PC-3 (cell line): ENCODE measurements around the gene C19orf53. TPM values are rescaled to one million over a fixed set of nuclear protein-coding genes. Genes with fewer than 3 reads are reported as not detected.

Experiments
- ATAC-seq: fragments of 200-7000 bp; cut with Tn5 transposase; 2 replicates; pipeline ENCODE4 v1.9.1; 2020; ENCODE audit warnings: mild to moderate bottlenecking, moderate library complexity
- Bru-seq: library from RNA; stranded (reverse); fragments of 400-500 nt; gene quantifications from one replicate; lab custom pipeline; 2021; lab: Mats Ljungman, UMichigan
- BruChase-seq, 2 experiments: library from RNA; stranded (reverse); fragments of 400-500 nt; gene quantifications; one replicate each; lab custom pipeline; 2021; lab: Mats Ljungman, UMichigan
- BruUV-seq: library from RNA; stranded (reverse); fragments of 400-500 nt; replicated peaks from 2 replicates; lab custom pipeline; 2021; lab: Mats Ljungman, UMichigan
- CTCF ChIA-PET: fragments of 300-600 bp; sonication (Branson Sonifier 250); formaldehyde crosslinking; loops from one replicate; lab custom pipeline; 2022; ENCODE audit warnings: antibody characterized with exemption; lab: Charles Lee
- POLR2A ChIA-PET: fragments of 300-600 bp; sonication (Branson Sonifier 250); formaldehyde crosslinking; loops from one replicate; lab custom pipeline; 2022; ENCODE audit warnings: antibody characterized with exemption; ENCODE audit not compliant: unreplicated experiment; lab: Charles Lee
- DNase-seq: peaks from one replicate; pipeline ENCODE4 v3.0.0-alpha.2; 2015
- H2AFZ ChIP-seq: fragments of 300-600 bp; sonication (generic); 2 replicates; pipeline ENCODE4 v1.6.0; 2016; ENCODE audit warnings: antibody characterized with exemption, low read length
- H3F3A ChIP-seq: fragments of 300-600 bp; sonication (generic); one replicate; pipeline ENCODE4 v1.6.0; 2017; ENCODE audit warnings: antibody characterized with exemption, low read length, control low read depth, mild to moderate bottlenecking; ENCODE audit not compliant: unreplicated experiment
- H3K27ac ChIP-seq: fragments of 300-600 bp; sonication (generic); 2 replicates; pipeline ENCODE4 v1.5.1; 2016; ENCODE audit warnings: mild to moderate bottlenecking, low read length
- H3K27me3 ChIP-seq: fragments of 300-600 bp; sonication (generic); 2 replicates; pipeline ENCODE4 v1.6.1; 2016; ENCODE audit warnings: low read length, mixed read lengths
- H3K36me3 ChIP-seq: fragments of 300-600 bp; sonication (generic); 2 replicates; pipeline ENCODE4 v1.6.1; 2016; ENCODE audit warnings: low read depth, mixed run types, low read length, mixed read lengths
- H3K4me1 ChIP-seq: fragments of 300-600 bp; sonication (generic); 2 replicates; pipeline ENCODE4 v1.5.1; 2016; ENCODE audit warnings: low read length; ENCODE audit not compliant: insufficient read depth
- H3K4me2 ChIP-seq: fragments of 300-600 bp; sonication (generic); 2 replicates; pipeline ENCODE4 v1.6.0; 2016; ENCODE audit warnings: low read length
- H3K4me3 ChIP-seq: fragments of 300-600 bp; sonication (generic); 2 replicates; pipeline ENCODE4 v1.5.1; 2016; ENCODE audit warnings: mild to moderate bottlenecking, low read length, mixed read lengths
- H3K79me2 ChIP-seq: fragments of 300-600 bp; sonication (generic); 2 replicates; pipeline ENCODE4 v1.6.1; 2017; ENCODE audit warnings: low read length, mixed read lengths
- H3K9ac ChIP-seq: fragments of 300-600 bp; sonication (generic); 2 replicates; pipeline ENCODE4 v1.6.0; 2016; ENCODE audit warnings: mild to moderate bottlenecking, low read length
- H3K9me2 ChIP-seq: fragments of 300-600 bp; sonication (generic); replicated peaks from 2 replicates; pipeline ENCODE4 v1.6.1; 2016; ENCODE audit warnings: mixed run types, low read length, mixed read lengths
- H3K9me3 ChIP-seq: fragments of 300-600 bp; sonication (generic); 2 replicates; pipeline ENCODE4 v1.6.1; 2016; ENCODE audit warnings: low read length, mixed read lengths
- H4K20me1 ChIP-seq: fragments of 300-600 bp; sonication (generic); 2 replicates; pipeline ENCODE4 v1.6.1; 2016; ENCODE audit warnings: low read length, mixed read lengths
- CTCF ChIP-seq: fragments of 300-600 bp; sonication (generic); conservative IDR thresholded peaks from 2 replicates; pipeline ENCODE4 v1.5.1; 2017; ENCODE audit warnings: antibody characterized with exemption, low read depth, mild to moderate bottlenecking, low read length
- EZH2 ChIP-seq: fragments of 300-600 bp; sonication (generic); IDR thresholded peaks from one replicate; pipeline ENCODE4 v1.6.1; 2017; ENCODE audit warnings: antibody characterized with exemption, mild to moderate bottlenecking, low read length; ENCODE audit not compliant: unreplicated experiment
- EZH2phosphoT487 ChIP-seq: fragments of 300-600 bp; sonication (generic); IDR thresholded peaks from 2 replicates; pipeline ENCODE4 v1.6.1; 2018; ENCODE audit warnings: mild to moderate bottlenecking, antibody characterized with exemption, low read length, borderline replicate concordance
- intact Hi-C: fragments of 100-400 bp; cut with micrococcal nuclease; formaldehyde crosslinking; loops from 2 replicates; pipeline ENCODE4 v1.9.0; 2023
- long read RNA-seq: library from polyadenylated mRNA; unstranded; transcript quantifications from one replicate; pipeline ENCODE4 v2.0.0, GENCODE V29; 2021; ENCODE audit not compliant: unreplicated experiment
- total RNA-seq: library from RNA; depleted of rRNA; stranded (reverse); fragments of >200 nt; gene quantifications from 2 replicates; pipeline ENCODE4 v1.2.3, GENCODE V29; 2014; rRNA removed

The C19orf53 gene
- total RNA-seq = 341 and 392 TPM in 2 replicates
- Bru-seq, nascent RNA = percentile 96 among the genes with signal in this experiment
- BruChase-seq, experiment 1, labeled RNA remaining after a 6-hour chase = percentile 97 among the genes with signal in this experiment
- percentile 92 among the genes with signal in this experiment for BruChase-seq, experiment 2, labeled RNA remaining after a 2-hour chase
- long read RNA-seq, transcript C19orf53-202 (3 exons, 873 nt) = major isoform, 188 of 214 reads
- long read RNA-seq, partial matches to known transcripts = 20 of 214 reads
- long read RNA-seq, other reads (novel, unspliced or antisense) = 0 of 214 reads

- Histone ChIP-seq H3K9ac (peak within 1 kb of the TSS; percentile 92), H3K9me2 (no peaks in the 10 kb centered on the region), H3F3A (no peaks in the 10 kb centered on the region), H3K27me3 (no peaks in the 10 kb centered on the region), H3K9me3 (no peaks in the 10 kb centered on the region), H2AFZ (peak within 1 kb of the TSS; percentile 75), H3K36me3 (peaks cover 36% of the 10 kb centered on the region), H3K4me3 (peak within 1 kb of the TSS; percentile 83), H3K4me1 (peaks cover 8% of the 10 kb centered on the region), H3K79me2 (peaks cover 27% of the 10 kb centered on the region), H3K27ac (peak within 1 kb of the TSS; percentile 36), H3K4me2 (peak within 1 kb of the TSS; percentile 93), H4K20me1 (0 out of 2 replicates have a peak, but pooled peaks cover 3% of the 10 kb centered on the region)
- intact Hi-C loops = no loop called here
- TF ChIP-seq CTCF (no peak), EZH2 (no peak), EZH2phosphoT487 (no peak)
- BruUV-seq = TSS peak; percentile 92
- CTCF ChIA-PET = interaction anchor here (0.6 kb wide), 1 partner anchor 9 kb away, joined by 3 read pairs; no protein-coding TSS in a partner anchor
- POLR2A ChIA-PET = interaction anchor here (0.6 to 1.3 kb wide), 3 partner anchors 26 to 1558 kb away, joined by 3 to 9 read pairs (median 4); no protein-coding TSS in a partner anchor
- DNase-seq = peak; percentile 96
- ATAC-seq = peak; percentile 99
Measured at GRCh38 chr19:13774217-13775191, at the start of gene C19orf53. Gene C19orf53, plus strand, starts transcription at chr19:13774456. Its CDS starts 22 bp downstream, at chr19:13774478.

GRCh38 chr19:13726323-13726722 is 47.9 kb upstream of the C19orf53 start:
- POLR2A ChIA-PET = no interaction called here
- TF ChIP-seq EZH2 (no peak), CTCF (no peak), EZH2phosphoT487 (no peak)
- CTCF ChIA-PET = no interaction called here
- Histone ChIP-seq H3K27ac (no peak overlapping the region), H3F3A (peaks cover 7% of the 10 kb centered on the region), H4K20me1 (no peaks in the 10 kb centered on the region), H3K9me2 (no peaks in the 10 kb centered on the region), H3K4me2 (no peak overlapping the region), H3K9me3 (no peaks in the 10 kb centered on the region), H3K36me3 (no peaks in the 10 kb centered on the region), H3K27me3 (no peaks in the 10 kb centered on the region), H3K4me3 (no peak overlapping the region), H3K9ac (no peak overlapping the region), H3K4me1 (peaks cover 16% of the 10 kb centered on the region), H3K79me2 (no peaks in the 10 kb centered on the region), H2AFZ (no peak overlapping the region)
- intact Hi-C loops = no loop called here
- ATAC-seq (no peak), DNase-seq (no peak)
- BruUV-seq = no TSS peak
